Lower lobe of right lung (tissue), 2 donors: ENCODE data around the gene RSRP1. TPM values are rescaled to one million over a fixed set of nuclear protein-coding genes. Genes with fewer than 3 reads are reported as not detected.
"Not testable (repeated sequence)": the region's sequence is repeated elsewhere in the genome, so short reads cannot be mapped to it uniquely, and the experiment has no call there.

Experiments
- ATAC-seq, 2 donors: fragments of 200-7000 bp; cut with Tn5 transposase; one replicate each; pipeline ENCODE4 v1.9.1; 2020 to 2022; ENCODE audit warnings: mild to moderate bottlenecking in 2 of 2, moderate library complexity in 2 of 2
- DNase-seq: peaks from one replicate; pipeline ENCODE4 v3.0.0-alpha.2; 2020
- H3K27ac ChIP-seq: fragments of 200-600 bp; one replicate; pipeline ENCODE4 v1.8.0; 2022
- H3K27me3 ChIP-seq: fragments of 200-600 bp; one replicate; pipeline ENCODE4 v1.8.0; 2022; ENCODE audit warnings: low read depth
- H3K36me3 ChIP-seq: fragments of 200-600 bp; one replicate; pipeline ENCODE4 v1.8.0; 2022; ENCODE audit warnings: mild to moderate bottlenecking
- H3K4me1 ChIP-seq: fragments of 200-600 bp; one replicate; pipeline ENCODE4 v1.8.0; 2022
- H3K4me3 ChIP-seq: fragments of 200-600 bp; one replicate; pipeline ENCODE4 v1.8.0; 2022; ENCODE audit warnings: mild to moderate bottlenecking
- H3K9me3 ChIP-seq: fragments of 200-600 bp; one replicate; pipeline ENCODE4 v1.8.0; 2022
- CTCF ChIP-seq: fragments of 200-600 bp; IDR thresholded peaks from one replicate; pipeline ENCODE4 v1.8.0; 2022; ENCODE audit warnings: antibody characterized with exemption, mild to moderate bottlenecking
- intact Hi-C: fragments of 100-400 bp; cut with DNase I; formaldehyde crosslinking; loops from one replicate; pipeline ENCODE4 v1.11.0; 2022
- long read RNA-seq: library from polyadenylated mRNA; unstranded; transcript quantifications from one replicate; pipeline ENCODE4 v2.0.0, GENCODE V29; 2021
- total RNA-seq: library from RNA; stranded (reverse); fragmentation: NEBNext Ultra II Directional; extraction: Animal tissue kit (Norgen Biotek cat#: 25700); gene quantifications from one replicate; pipeline ENCODE4 v1.2.1, GENCODE V29; 2021
- donor health status: DM: no; HTN: yes; CAD: no; lungs with severe emphysema.

The RSRP1 gene
- total RNA-seq, result 145 TPM
- long read RNA-seq, transcript RSRP1-207 (4 exons, 2,941 nt), result major isoform, 11 of 50 reads
- long read RNA-seq, partial matches to known transcripts, result 14 of 50 reads
- long read RNA-seq, other reads (novel, unspliced or antisense), result 18 of 50 reads

- intact Hi-C loops, result no loop called here
- H3K36me3 ChIP-seq, result peaks cover 42% of the 10 kb centered on the region
- no peaks in the 10 kb centered on the region for H3K9me3 ChIP-seq
- no peak for TF ChIP-seq CTCF
- ATAC-seq, result peak; percentile 95 to 97
- peak; percentile 99 for DNase-seq
- peaks cover 31% of the 10 kb centered on the region for H3K4me1 ChIP-seq
- no peaks in the 10 kb centered on the region for H3K27me3 ChIP-seq
- H3K27ac ChIP-seq, result peak within 1 kb of the TSS; percentile 99
- H3K4me3 ChIP-seq, result peak within 1 kb of the TSS; percentile 98
Measured at GRCh38 chr1:25247024-25247828, at the start of gene RSRP1. Gene RSRP1 (minus strand): TSS chr1:25247454. CDS start chr1:25246963, 491 bp downstream.

GRCh38 chr1:25296501-25296900, 49.2 kb upstream of the RSRP1 start:
- intact Hi-C loops, H3K27ac ChIP-seq, H3K36me3 ChIP-seq, H3K4me1 ChIP-seq, ATAC-seq, H3K9me3 ChIP-seq, DNase-seq, H3K4me3 ChIP-seq, H3K27me3 ChIP-seq: not testable (repeated sequence)

GRCh38 chr1:25294889-25295826, 47.9 kb upstream of the RSRP1 start:
- ATAC-seq, DNase-seq, H3K9me3 ChIP-seq, H3K27ac ChIP-seq, H3K4me3 ChIP-seq, H3K36me3 ChIP-seq, H3K27me3 ChIP-seq, H3K4me1 ChIP-seq, intact Hi-C loops: not testable (repeated sequence)

GRCh38 chr1:25293426-25293825, 46.2 kb upstream of the RSRP1 start:
- not testable (repeated sequence) for DNase-seq, H3K36me3 ChIP-seq, H3K4me3 ChIP-seq

GRCh38 chr1:25290043-25290442, 42.8 kb upstream of the RSRP1 start:
- H3K4me1 ChIP-seq, H3K27ac ChIP-seq, H3K9me3 ChIP-seq, DNase-seq, H3K4me3 ChIP-seq, H3K27me3 ChIP-seq, intact Hi-C loops, H3K36me3 ChIP-seq: not testable (repeated sequence)
- peak in 1 of 2 donors; percentile 65 for ATAC-seq

More at GRCh38 chr1:25293426-25293825, 46.2 kb upstream of the RSRP1 start:
- ATAC-seq, H3K27ac ChIP-seq, H3K9me3 ChIP-seq, H3K27me3 ChIP-seq, H3K4me1 ChIP-seq, intact Hi-C loops: not testable (repeated sequence)

GRCh38 chr1:25288573-25289101, 41.4 kb upstream of the RSRP1 start:
- H3K4me1 ChIP-seq, intact Hi-C loops, ATAC-seq, H3K27ac ChIP-seq, H3K36me3 ChIP-seq, H3K9me3 ChIP-seq, H3K4me3 ChIP-seq, DNase-seq, H3K27me3 ChIP-seq: not testable (repeated sequence)

GRCh38 chr1:25287164-25287563, 39.9 kb upstream of the RSRP1 start:
- DNase-seq, H3K4me3 ChIP-seq, H3K4me1 ChIP-seq, H3K27ac ChIP-seq, H3K36me3 ChIP-seq, H3K9me3 ChIP-seq, ATAC-seq, H3K27me3 ChIP-seq, intact Hi-C loops: not testable (repeated sequence)

GRCh38 chr1:25285862-25286261, 38.6 kb upstream of the RSRP1 start:
- H3K27me3 ChIP-seq, H3K4me3 ChIP-seq, H3K9me3 ChIP-seq, H3K4me1 ChIP-seq, DNase-seq, H3K36me3 ChIP-seq, H3K27ac ChIP-seq, ATAC-seq, intact Hi-C loops: not testable (repeated sequence)

GRCh38 chr1:25279693-25280111, 32.4 kb upstream of the RSRP1 start:
- DNase-seq, H3K36me3 ChIP-seq, H3K27me3 ChIP-seq, H3K4me3 ChIP-seq, H3K27ac ChIP-seq, intact Hi-C loops, ATAC-seq, H3K9me3 ChIP-seq, H3K4me1 ChIP-seq: not testable (repeated sequence)

- intact Hi-C loops, H3K36me3 ChIP-seq, H3K4me3 ChIP-seq, DNase-seq, H3K9me3 ChIP-seq, H3K27me3 ChIP-seq, ATAC-seq, H3K27ac ChIP-seq, H3K4me1 ChIP-seq: not testable (repeated sequence)
Measured at GRCh38 chr1:25278790-25279189, 31.5 kb upstream of the RSRP1 start.

- H3K36me3 ChIP-seq, H3K27ac ChIP-seq, H3K4me1 ChIP-seq, H3K9me3 ChIP-seq, H3K4me3 ChIP-seq, DNase-seq, intact Hi-C loops, ATAC-seq, H3K27me3 ChIP-seq: not testable (repeated sequence)
Measured at GRCh38 chr1:25278358-25278757, 31.1 kb upstream of the RSRP1 start.

- H3K4me3 ChIP-seq, ATAC-seq, H3K9me3 ChIP-seq, DNase-seq, H3K4me1 ChIP-seq, H3K27me3 ChIP-seq, intact Hi-C loops, H3K27ac ChIP-seq, H3K36me3 ChIP-seq: not testable (repeated sequence)
Measured at GRCh38 chr1:25277295-25277694, 30.0 kb upstream of the RSRP1 start.
